ENCODE measurements around the gene SLC24A1.
A peak's percentile ranks its signal among the peaks of the same experiment; 100 is the strongest.

Gene SLC24A1

DNA sequence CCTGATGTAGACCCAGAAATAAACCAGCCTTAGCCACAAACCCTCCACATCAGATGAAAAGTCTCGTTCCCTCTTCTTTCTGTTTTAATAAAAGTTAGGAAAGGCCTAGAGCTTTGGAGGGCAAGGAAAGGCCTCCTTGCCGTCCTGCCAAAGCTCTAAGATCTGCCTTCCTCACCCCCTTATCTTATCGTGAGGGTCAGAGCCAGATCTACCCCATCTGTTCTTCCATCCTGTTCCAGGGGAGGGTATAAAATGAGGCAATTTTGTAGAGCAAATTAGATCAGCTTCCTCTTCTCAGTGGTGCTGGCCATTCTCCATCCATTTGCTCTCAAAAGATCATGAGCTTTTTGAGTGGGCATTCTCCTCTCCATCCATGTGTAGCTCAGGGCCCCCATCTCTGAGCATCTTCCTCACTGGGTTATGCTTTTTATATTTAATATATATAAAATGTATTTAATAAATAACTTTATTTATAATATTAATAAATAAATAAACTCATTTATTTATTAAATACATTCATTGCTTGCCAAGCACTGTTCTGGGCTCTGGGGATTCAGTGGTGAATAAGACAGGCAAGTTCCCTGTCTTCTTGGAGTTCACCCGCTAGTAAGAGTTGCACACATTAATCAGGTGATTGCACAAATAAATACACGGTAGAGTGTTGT is 2.0 kb upstream of the SLC24A1 start:
- no peak for DNase-seq

DNA sequence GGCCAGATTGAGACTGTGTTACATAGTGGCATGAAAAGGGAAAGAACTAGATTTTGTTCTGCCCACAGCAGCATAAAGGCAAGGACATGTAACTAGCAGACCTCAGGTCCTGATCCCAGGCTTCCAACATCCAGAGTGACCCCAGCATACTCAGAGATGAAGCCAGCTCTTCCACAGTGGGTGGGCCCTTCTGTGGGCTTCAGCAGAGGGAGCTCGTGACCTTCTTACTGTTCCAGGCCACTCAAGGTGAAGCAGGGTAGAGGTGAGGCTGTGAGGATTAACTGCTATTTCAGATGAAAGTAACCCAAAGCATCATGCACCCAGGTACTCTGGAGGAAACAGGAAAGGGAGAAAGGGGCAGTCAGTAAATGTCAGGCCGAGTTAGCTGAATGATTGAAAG is 905 bp upstream of the SLC24A1 start:
- DNase-seq, result no peak

- DNase-seq, result no peak
Measured at GRCh38 chr15:65623103-65623502, 1.4 kb downstream of the SLC24A1 start.

DNA sequence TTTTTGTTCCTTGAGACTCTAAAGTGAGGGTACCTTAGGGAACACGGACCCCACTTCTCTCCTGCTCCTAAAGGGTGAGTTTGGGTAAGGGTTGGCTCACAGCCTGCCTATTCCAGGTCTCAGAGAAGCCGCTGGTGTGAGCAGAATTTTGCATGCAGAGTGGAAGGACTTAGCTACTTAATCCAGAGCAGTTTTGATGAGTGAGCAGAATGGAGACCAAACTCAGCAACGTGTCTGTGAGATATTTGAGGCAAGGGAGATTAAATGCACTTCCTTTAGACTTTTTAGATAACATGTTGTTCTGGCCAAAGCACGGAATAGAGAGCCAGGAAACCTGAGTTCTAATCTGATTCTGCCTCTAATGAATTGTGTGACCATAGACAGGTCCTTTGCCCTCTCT is 5.1 kb downstream of the SLC24A1 start:
- DNase-seq, result no peak

GRCh38 chr15:65629548-65629947 is 7.8 kb downstream of the SLC24A1 start:
- DNase-seq, result no peak

GRCh38 chr15:65630760-65631159 is 9.0 kb downstream of the SLC24A1 start:
- no peak for DNase-seq

DNA sequence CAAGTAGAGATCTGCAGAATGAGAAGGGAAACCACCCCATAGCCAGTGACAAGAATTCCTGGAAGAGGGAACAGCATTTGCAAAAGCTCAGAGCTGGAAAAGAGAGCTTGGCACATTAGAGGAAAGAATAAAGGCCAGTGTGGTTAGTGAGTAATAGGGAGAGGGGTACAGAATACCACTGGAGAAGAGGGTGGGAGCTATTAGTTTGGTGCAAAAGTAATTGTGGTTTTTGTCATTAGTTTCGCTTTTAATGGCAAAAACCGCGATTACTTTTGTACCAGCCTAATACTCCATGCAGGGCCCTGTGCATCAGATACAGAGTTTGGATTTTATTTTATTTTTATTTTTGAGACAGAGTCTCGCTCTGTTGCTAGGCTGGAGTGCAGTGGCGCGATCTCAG is 9.8 kb downstream of the SLC24A1 start:
- no peak for DNase-seq

DNA sequence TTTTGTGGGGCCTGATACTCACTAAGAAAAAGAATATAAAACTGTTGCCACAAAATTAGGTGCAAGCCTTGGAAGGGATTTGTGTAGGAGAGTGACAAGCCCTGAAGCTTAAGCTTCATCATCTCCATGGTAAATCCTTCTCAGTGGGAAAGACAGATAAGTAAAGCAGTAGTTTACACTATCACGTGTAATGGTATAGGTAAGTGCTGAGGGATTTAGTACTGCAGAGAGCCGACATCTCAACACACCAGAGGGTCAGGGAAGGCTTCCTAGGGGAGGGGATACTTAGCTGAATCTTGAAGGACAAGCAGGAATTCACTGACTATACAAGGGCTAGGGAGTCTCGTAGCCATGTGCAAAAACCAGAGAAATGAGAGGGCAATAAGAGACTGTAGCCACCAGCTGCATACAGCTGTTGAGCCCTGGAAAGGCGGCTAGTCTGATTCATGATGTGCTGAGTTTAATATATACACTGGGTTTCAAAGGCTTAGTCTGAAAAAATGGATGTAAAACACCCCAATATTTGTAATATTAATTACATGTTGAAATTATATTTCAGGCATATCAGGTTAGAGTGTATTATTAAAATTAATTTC is 11.1 kb downstream of the SLC24A1 start:
- no peak for DNase-seq

DNA sequence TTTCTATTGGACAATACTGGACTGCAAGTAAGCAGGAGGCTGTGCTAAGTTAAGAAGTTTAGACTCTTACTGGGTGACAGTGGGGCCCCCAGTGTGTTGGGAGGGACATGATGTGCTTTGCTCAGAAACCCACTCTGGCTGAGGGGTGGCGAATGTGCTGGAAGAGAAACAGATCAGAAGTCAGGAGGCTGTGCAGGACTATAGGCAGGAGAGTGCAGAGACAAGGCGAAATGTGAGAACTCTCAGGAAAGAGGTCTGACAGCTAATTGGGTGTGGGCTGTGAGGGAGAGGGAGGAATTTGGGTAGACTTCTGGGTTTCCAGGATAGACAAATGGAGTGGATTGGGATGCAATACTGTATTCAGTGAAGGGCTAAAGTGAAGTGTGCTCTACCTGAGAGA is 12.0 kb downstream of the SLC24A1 start:
- no peak for DNase-seq

- DNase-seq, result no peak
Measured at GRCh38 chr15:65634356-65634755, 12.6 kb downstream of the SLC24A1 start.

DNA sequence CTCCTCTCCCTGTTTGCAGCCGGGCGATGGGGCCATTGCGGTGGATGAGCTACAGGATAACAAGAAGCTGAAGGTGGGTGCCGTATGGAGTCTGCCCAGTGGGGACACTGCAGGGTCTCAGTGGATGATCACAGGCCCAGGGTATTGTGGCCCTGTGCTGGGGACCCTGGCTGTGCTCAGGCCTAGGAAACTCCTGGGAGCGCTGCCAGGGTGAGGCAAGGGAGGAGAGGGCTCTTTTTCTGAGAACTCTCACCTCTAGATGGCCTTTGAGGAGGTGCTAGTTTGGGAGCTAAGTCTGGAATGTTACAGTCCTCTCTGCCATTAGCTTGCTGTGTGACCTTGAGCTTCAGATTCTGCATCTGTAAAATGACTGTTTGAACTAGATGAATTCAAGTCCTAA is 16.4 kb downstream of the SLC24A1 start:
- DNase-seq, result no peak

GRCh38 chr15:65638681-65639089 is 16.9 kb downstream of the SLC24A1 start:
- DNase-seq, result peak; percentile 77 to 87

GRCh38 chr15:65639509-65639908 is 17.8 kb downstream of the SLC24A1 start:
- DNase-seq, result no peak

- no peak for DNase-seq
Measured at GRCh38 chr15:65641768-65642475, 20.2 kb downstream of the SLC24A1 start.

- DNase-seq, result no peak
Measured at GRCh38 chr15:65642594-65642993, 20.9 kb downstream of the SLC24A1 start.

DNA sequence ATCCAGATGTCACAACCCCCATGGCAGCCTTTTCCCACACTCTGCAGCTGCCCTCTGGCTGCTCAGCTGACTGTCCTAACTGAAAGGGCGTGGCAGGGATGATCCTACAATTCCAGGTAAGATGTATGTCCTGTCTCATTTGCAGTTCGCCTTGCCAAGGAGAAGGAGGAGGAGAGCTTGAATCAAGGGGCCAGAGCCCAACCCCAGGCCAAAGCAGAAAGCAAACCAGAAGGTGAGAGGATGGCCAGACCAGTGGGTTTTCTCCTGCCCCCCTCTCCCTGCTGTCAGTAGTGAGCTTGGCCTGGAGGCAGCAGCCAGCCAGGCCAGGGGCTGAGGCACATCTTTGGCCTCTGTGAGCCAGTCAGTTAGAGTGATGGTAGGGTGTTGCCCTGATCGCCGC is 22.5 kb downstream of the SLC24A1 start:
- no peak for DNase-seq

DNA sequence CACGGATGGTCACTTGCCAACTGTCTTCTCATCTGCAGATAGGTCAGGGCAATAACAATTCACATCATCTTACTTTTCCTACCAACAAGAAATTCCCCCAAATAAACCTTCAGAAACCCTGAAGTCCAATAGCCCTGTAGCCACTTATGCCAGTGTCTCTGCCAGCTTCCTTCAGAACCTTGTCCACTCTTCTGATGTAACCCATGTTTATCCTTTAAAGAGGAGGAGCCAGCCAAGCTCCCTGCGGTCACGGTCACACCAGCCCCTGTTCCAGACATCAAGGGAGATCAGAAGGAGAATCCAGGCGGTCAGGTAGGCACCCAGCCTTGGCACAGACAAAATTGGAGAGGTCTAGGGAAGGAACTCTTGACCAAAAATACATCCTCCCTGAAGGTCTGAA is 23.7 kb downstream of the SLC24A1 start:
- DNase-seq, result no peak

DNA sequence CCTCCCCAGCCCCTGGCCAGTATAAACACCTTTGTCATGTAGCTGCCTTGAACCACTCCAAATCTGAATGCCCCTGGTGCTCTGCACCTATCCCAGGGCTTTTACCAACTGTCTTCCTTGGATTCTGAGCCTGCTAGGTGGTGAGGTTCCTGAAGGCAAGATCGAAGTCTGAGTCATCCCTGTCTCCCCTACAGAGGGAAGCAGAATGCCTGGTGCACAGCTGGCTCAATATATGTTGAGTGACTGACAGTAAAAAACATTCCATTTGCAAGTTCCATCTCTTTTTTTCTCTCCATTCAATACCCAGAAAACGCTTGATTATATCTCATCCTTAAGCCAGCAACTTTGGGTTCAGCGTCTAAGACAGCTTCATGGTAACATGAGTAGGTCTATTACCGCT is 24.7 kb downstream of the SLC24A1 start:
- DNase-seq, result no peak

- DNase-seq, result no peak
Measured at GRCh38 chr15:65650312-65651041, 28.7 kb downstream of the SLC24A1 start.

GRCh38 chr15:65651042-65651322 is 29.2 kb downstream of the SLC24A1 start:
- no peak for DNase-seq

- DNase-seq, result no peak
Measured at GRCh38 chr15:65651831-65652749, 30.4 kb downstream of the SLC24A1 start.

DNA sequence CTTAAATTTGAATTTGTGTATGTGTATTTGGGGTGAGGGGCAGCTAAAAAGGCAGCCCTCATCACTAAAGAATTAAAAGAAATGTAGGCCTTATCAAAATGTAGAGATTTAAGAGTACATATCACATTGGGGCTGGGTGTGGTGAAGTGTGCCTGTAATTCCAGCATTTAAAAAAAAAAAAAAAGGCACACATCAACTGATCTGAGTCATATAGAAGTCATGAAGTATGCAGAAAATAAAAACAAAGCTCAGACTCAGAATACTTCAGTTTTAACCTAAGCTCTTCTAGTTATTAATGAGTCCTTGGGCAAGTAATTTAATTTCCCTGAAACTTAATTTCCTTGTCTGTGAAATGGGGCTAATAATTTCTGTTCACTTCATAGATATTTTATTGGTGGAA is 31.6 kb downstream of the SLC24A1 start:
- DNase-seq, result no peak

Data from SHP77 (cell line).